NCI-H128 (cell line): Measurements from ENCODE around the gene ATOH8.
A peak's percentile ranks its signal among the peaks of the same experiment; 100 is the strongest.

Experiments used
- DNase-seq: peaks from one replicate; lab custom pipeline; 2025; ENCODE audit not compliant: unreplicated experiment; lab: John Stamatoyannopoulos, UW

The ATOH8 gene

DNA sequence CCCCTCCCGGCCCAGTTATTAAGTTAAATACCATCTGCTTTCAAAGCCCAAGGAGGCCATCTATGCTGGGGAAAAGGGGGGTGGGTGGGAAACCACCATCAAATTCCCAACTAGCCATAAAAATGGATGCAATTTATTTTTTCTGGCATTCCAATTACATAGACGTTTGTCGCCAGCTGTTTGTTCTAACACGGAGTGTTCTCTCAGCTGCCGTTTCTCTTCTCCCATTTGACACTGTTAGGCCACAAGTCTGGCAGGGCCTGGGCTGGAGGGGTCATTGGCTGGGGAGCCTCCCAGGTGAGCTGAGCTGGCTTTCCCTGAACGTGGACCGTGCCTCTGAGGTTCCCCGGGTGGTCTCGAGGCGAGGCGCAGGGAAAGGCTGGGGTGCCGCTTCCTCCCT, 16.6 kb downstream of the ATOH8 start:
- DNase-seq = no peak

DNA sequence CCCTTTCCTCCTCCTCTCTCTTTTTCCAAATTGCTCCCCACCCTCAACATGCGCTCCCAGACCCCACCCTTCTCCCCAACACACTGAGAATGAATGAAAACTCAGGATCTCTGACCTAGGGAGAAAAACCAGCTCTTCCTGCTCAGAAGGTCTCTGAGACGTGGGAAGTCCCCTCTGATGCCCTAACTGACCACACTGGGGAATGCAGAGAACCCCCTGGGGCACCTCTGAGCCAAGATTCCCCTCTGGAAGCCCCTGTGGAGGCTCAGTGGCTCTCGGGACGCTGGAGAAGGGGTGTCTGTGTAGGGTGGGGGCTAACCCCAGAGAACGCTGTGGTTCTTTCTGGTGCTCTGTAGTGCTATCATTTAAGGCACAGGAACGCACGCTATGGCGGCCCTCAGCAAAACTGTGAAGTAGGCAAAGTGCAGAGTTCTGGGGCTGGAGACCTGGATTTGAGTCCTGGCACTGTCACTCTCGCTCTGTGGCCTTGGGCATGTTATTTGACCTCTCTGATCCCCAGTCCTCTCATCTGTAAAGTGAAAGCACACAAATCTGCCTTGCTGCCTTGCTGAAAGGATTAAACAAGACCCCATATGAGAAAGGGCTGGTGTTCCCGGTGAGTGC, 17.1 kb downstream of the ATOH8 start:
- no peak for DNase-seq

- DNase-seq = no peak
Observed at GRCh38 chr2:85771486-85771885, 17.7 kb downstream of the ATOH8 start.

DNA sequence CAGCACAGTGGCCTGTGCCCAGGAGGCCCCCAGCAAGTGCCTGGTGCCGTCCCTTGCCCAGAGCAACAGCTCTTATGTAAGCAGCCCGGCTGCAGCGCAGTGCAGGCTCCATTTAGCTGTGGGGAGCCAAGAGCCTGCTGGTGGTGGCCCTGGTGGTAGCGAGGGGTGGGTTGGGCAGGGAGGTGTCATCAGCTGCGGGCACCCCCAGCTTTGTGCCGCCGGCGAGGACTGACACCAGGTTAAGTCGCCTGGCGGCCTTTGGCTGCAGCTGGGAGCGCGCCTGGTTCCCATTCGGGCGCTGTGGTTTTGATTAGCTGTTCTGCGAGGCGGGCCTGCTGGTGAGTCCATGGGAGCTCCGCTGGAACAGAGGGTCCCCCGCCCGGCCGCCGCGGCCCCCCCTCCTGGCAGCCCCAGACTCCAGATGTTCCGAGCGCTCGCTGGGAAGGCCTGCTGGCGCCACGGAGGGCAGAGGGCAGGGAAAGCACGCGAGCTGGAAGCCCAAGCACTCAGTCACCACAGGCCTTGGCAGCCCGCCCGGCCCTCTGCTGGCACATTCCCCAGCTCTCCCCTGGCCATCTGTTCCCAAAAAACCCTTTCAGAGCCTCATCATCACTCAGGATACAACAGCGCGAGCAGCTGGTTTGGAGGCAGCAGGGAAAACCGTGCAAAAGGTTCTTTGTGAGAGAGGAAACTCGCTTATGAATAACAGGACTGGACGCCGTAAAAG, 18.4 kb downstream of the ATOH8 start:
- DNase-seq = peak; percentile 95

GRCh38 chr2:85772841-85773491, 19.2 kb downstream of the ATOH8 start:
- no peak for DNase-seq

DNA sequence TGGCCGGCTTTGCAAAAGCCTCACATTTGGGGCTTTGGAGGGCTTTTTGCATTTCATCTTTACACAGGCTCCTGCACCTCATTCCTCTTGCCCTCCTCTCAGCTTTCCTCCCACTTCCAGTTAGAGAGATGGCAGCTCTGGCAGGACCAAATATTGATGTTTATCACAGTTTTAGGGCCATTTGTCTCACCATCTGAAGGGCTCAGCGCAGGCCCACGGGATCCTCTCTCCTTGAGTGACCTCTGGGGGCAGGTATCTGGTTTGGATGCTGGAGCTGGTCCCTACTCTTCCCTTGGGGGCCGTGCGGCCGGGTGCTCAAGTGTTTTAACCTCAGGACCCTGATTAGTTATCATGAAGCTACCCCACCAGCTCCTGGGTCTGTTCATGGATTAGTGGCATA, 19.9 kb downstream of the ATOH8 start:
- no peak for DNase-seq

- no peak for DNase-seq
Observed at GRCh38 chr2:85774126-85774978, 20.6 kb downstream of the ATOH8 start.

DNA sequence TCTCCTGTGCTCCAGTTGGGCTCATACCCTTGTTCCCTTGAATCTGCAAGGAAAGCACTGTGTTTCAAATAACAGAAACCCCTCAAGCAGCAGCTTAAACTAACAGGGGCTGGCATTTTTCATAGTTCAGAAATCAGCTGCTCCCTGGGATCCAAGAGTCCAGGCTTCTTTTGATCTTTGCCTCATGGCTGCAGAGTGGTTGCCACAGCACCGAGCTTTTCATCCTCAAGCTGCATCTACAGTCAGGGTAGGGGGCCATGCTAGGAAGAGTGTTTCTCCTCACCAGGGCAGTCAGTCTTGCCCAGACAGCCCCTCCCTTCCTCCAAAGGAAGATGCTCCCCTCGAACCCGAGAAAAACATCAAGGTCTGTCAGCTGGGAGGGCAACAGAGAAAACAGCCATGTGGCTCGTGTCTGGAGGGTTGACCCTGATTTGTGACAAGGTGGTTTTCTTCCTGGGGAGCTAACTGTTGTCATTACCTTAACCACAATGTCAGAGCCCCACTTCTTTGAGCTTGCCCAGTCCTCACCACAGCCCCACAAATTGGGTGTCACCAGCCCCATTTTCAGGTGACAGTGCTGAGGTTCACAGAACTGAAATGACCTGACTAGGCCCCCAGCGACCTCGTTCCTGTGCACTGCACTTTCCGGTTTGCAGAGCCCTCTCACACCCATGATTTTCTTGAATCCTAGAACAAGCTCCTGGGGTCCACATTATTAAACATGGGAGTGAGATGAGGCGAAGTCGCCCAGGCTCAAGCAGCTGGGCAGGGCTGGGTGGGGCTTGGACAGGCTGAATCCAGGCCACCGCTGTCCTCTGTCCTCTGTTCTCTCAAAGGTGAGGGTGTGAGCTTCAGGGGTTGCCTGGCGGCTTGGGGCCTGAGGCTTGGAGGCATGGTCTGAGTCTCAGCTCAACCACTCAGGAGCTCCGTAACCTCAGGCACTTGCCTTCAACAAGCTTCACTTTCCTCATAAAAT, 21.9 kb downstream of the ATOH8 start:
- no peak for DNase-seq

DNA sequence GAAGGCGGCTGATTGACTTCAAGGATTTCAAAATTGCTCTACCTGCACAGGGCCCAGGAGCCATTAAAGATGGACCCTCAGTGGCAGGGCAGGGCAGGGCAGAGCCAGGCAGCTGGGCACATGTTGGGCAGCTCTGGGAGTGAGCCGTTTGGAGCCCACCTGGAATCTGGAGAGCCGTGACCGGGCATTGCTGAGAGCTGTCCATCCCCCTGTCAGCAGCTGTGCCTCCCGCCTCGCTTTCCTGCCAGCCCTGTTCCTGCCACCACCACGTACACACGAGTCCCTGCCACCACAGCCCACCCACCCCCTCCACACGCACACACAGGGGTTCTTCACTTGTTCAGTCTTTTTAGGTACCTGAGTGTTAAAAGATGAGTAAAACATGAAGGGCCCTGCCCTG, 22.9 kb downstream of the ATOH8 start:
- DNase-seq = no peak

- no peak for DNase-seq
Observed at GRCh38 chr2:85777441-85777861, 23.7 kb downstream of the ATOH8 start.

DNA sequence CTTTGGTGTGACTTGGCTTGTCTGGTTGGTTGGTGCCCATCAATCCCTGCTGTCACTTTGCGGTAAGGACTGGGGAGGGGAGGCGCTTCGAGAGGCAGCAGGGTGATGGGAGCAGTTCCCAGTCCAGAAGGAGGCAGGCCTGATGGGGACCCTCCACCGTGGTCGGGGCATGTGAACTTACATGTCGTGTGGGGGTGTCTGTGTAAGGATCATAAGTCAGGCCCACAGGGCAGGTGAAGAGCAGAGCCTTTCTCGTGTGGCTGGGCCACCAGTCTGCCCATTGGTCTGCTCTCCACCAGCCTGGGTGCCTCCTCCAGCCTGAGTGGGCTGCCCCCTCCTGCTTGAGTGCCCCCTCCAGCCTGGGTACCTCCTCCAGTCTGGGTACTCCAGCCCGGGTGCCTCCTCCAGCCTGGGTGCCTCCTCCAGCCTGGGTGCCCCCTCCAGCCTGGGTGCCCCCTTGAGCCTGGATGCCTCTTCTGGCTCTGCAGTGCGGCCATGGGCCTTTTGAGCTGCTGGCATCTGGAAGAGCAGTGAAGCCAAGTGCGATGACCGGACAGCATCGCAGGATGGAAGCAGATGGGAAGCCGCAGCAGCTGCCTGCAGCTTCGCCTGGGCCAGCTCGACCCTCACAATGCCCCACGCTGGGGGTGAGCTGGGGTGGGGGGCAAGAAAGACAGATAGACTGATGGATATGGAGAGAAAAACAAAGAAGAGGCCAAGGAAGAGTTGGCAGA, 25.0 kb downstream of the ATOH8 start:
- DNase-seq = no peak

- DNase-seq = no peak
Observed at GRCh38 chr2:85779641-85780315, 26.0 kb downstream of the ATOH8 start.

- DNase-seq = no peak
Observed at GRCh38 chr2:85780316-85781012, 26.7 kb downstream of the ATOH8 start.

DNA sequence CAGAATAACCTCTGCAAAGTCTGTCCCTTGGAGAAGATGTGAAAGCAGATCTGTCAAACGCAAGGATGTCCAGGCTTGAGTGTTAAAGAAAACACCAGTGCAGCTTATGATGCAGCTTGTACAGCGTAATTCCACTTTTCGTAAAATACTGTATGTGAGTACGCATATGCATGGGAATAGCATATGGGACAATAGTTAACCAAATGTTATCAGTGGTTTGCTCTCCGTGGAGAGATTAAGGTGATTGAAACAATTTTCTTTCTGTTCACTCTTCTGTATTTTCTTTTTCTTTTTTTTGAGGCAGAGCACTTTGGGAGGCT, 27.2 kb downstream of the ATOH8 start:
- DNase-seq = no peak

DNA sequence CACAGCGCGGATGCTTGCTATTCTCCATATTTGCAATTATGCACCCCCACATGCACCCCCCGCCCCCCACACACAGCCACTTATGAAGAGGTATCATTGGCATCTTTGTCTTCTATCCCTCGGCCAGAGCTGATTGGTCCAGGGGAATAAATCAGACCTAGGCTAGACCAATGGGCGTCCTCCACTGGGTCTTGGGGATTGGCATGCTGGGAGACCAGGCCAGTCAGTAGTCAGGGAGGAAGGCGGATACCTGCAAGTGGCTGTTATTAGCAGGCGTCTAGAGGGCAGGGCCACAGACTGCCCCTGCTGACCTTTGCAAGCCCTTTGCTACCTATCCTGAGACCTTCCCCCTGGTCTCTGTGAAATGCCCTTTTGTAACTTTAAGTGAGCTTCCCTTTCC, 30.0 kb downstream of the ATOH8 start:
- no peak for DNase-seq

DNA sequence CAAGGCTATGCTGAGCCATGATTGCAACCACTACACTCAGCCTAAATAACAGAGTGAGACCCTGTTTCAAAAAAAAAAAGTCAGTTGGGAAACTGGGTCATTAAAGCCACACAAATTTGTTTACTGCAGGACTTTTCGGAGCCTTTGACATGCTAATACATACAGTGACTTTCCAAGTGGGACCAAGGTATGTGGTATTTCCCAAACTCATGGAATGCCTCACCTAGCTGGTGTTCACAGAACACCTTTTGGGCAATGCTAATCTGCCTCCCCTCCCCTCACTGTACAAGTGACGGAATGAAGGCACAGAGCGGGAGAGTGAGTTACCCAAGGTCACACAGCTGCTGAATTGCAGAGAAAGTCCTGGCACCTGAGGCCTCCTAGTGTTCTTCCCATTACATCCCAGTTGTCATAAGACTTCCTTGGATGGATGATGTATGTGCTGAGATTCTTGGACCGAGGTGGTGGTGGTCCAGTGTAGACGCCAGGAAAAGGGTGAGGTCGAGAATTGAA, 30.7 kb downstream of the ATOH8 start:
- DNase-seq = no peak

DNA sequence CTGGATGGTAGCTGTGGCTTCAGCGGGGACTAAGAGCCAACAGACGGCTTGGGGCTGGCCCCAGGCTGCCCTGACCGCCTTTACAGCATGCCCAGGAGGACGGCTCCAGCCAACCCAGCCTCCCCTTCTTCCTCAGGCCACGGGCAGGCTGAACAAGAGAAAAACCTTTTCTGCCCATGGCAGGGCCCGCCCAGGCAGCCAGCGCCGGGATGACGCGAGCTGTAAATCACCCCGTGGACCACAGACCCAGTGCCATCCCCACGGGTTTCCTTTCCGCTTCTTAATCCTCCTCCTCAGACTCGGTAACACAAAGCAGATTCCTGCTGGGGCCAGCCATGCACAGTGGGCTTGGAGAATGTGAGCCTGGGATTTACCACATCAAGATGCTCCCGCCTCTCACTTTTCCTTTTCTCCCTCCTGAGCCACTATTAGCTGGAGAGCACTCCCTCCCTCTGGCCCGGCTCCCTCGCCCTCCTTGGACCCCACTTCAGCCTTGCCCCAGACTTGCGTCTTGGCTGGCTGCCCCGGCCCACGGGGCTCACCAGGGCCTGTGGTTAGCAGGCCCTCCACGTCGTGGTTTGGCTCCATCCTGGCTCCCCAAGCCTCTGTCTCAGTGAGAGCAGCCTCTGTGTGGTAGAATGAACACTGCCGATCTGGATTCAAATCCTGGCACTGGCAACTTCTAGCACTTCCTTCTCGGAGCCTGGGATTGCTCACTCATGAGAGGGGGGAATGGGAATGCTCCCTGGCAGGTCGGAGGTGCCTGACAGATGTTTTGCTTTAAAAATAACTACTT, 31.4 kb downstream of the ATOH8 start:
- DNase-seq = no peak

- DNase-seq = no peak
Observed at GRCh38 chr2:85785871-85786270, 32.1 kb downstream of the ATOH8 start.
